Cerebellar nuclear complex (tissue), 1 donor: ENCODE measurements around the gene RMRP.
"Not testable (repeated sequence)": the region's sequence is repeated elsewhere in the genome, so short reads cannot be mapped to it uniquely, and the experiment has no call there.

Source experiments
- DNase-seq, 2 experiments: peaks; one replicate each; lab custom pipeline; 2025; lab: John Stamatoyannopoulos, UW

The RMRP gene

GRCh38 chr9:35665471-35665818 lies 7.6 kb upstream of the RMRP start:
- DNase-seq: no peak

- peak in 1 of 2 experiments; percentile 38 for DNase-seq
Measured at GRCh38 chr9:35664531-35665470, 7.0 kb upstream of the RMRP start, which contains the start of gene ARHGEF39. TSS of gene ARHGEF39 (minus strand) at chr9:35665195. CDS start at chr9:35665169, 26 bp downstream.

GRCh38 chr9:35662437-35662836 lies 4.6 kb upstream of the RMRP start:
- DNase-seq: no peak

DNA sequence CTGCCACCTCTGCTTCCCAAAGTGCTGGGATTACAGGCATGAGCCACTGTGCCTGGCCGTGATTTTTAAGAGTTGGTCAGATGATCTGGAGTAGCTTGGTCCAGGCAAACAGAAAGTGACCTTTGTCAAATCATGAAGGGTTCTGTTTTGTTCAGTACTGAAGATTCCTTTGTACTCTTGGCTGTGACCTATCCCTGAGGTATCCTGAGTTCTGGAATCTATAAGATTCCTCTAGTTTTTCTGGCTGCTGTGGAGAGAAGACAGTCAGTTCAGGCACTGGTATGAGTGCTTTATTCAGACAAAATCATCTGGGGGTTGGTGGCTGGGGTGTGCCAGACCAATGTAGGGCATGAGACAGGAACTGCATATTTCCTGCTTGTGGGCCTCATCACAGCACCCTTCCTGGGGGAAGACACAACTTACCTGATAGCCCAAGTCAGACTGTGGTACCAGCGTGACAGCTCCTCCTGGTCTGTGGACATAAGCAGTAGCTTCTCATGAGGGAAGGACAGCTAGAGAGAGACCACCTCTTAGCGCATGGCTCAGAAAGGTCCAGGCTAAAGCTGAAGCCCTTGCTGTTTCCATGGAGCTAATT lies 4.0 kb upstream of the RMRP start:
- DNase-seq: no peak

DNA sequence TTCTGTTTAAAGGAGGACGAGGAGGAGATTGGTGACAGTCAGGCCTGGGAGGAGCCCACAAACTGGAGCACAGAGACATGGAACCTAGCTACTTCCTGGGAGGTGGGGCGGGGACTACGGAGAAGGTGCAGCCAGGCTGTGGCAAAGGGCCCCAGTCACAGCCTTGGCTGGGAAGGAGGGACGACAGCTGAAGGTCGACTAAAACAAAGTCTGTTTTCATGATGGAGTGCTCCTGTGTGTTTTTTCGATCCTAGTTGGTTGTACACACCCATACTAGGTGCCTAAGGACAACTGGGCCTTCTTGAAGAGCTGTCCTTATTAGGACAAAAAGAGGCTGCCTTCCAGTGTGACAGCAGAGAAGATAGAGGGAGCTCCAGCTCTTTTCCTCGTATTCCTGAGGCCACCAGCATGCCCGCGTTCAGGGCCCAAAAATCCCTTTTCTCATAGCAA lies 3.2 kb upstream of the RMRP start:
- peak in 1 of 2 experiments; percentile 39 for DNase-seq

- DNase-seq: no peak
Measured at GRCh38 chr9:35659340-35659739, 1.5 kb upstream of the RMRP start.

DNA sequence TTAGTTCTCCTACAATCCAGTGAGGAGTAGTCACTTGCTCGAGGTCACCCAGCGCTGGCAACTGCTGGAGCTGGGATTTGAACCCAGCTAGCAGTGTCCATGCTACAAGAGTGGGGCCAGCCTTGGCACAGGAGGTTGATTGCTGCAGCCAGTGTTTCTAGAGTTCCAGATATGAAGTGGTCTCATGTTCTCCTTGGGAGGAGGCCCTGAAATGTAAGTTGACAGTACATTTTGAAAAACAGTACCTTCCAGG lies 1.1 kb upstream of the RMRP start:
- DNase-seq: no peak

- DNase-seq: peak; percentile 25 to 72
Measured at GRCh38 chr9:35658137-35658967, 533 bp upstream of the RMRP start, which contains the start of gene CCDC107. TSS of gene CCDC107 (plus strand) at chr9:35658292. CDS start at chr9:35658380, 88 bp downstream.

GRCh38 chr9:35656831-35657545 lies 831 bp downstream of the RMRP start:
- no peak for DNase-seq

- no peak for DNase-seq
Measured at GRCh38 chr9:35656348-35656747, 1.5 kb downstream of the RMRP start.

- DNase-seq: no peak
Measured at GRCh38 chr9:35653611-35654010, 4.2 kb downstream of the RMRP start.

- no peak for DNase-seq
Measured at GRCh38 chr9:35652829-35653209, 5.0 kb downstream of the RMRP start.

GRCh38 chr9:35651956-35652828 lies 5.6 kb downstream of the RMRP start:
- DNase-seq: no peak

GRCh38 chr9:35650341-35651158 lies 7.3 kb downstream of the RMRP start, which contains the start of gene SIT1:
TSS of gene SIT1 (minus strand) at chr9:35650931. CDS start at chr9:35650853, 78 bp downstream.
- no peak for DNase-seq

DNA sequence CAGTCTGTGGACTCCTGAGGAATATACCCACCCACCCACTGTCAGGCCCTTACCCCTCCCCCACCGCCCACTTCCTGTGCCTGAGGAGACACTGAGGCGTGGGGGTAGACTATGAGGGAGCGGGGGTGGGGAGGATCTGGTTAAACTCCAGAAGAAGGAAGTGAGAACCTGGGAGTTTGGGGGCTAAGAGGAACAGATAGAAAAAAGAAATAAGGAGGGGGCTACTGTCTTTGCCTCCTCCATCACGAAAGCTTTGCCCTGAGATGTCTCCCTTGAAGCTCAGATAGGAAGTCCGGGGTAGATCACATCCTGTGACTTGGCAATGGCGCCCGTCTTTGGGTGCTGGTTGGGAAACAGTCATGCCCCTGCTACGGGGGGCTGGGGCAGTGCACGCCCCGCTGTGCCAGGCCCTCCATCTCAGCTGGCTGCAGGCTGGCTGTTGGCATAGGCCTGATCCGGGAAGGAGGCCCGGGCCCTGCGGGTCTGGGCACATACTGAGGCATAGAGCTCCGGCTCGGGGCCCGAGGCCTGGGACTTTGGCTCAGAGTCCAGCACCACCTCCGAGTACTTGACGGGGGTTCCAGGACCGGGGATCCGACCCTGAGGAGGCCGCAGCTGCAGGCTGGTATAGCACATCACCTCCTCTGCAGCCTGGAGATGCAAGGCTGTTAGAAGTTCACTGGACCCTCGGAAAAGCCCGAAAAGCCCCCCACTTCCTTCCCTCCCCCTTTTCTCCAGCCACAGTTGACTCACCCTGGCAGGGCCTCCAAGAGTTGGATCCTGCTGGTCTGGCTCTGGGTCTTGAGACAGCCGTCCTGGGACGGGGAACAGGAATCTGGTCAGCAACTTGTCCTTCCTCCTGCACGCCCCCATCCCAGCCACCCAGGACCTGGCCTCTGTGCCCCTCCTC lies 8.1 kb downstream of the RMRP start:
- DNase-seq: no peak

DNA sequence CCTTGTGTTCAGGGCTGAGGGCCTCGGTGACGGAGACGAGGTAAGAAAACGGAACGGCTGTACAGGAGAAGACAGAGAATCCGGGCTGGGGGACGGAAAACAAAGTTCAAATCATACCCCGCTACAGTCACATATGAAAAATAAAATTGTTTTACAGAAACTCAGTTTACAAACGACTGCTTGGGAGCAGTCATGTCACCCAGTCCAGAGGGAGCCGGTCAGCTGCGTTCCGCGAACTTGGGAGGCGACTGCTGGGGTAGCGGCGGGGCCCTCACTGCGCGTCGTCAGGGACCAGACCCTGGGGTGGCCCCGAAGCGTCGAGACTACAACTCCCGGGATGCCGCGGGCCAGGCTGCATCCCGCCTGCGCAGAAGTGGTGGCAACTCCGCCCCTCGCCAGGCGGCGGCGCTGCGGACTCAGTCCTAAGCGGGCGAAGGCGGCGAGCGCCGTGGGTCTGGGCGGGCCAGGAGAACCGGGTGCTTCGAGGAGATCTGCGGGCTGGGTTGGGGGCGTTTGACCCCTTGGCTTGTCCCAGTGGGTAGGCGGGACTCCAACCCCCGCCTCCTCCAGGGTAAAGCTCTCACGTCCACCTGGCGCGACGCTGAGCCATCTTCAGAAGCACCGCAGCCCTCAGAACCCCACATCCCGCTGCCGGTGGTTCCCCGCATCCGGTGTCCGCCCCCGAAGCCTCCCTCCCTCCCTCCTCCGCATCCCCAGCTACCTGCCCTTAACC lies 11.1 kb downstream of the RMRP start:
- peak in 1 of 2 experiments; percentile 58 for DNase-seq

DNA sequence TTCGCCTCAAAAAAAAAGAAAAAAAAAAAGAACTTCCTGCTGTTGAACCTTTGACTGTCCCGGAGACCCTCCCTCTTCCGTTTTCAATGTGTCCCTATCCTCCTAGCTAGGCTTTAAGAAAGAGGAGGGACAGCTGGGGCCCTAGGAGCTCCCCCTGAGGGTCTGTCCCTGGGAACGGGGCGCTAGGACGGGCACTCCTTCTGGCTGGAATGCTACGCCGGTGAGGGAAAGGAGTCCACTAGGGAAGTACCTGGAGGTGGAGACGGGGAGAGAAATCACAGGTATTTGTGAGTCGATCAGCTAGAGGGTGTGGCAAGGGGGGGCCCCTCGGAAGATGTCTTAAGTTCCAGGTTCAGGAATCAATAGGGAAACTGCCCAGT lies 11.7 kb downstream of the RMRP start:
- no peak for DNase-seq

GRCh38 chr9:35645736-35646135 lies 12.1 kb downstream of the RMRP start:
- DNase-seq: not testable (repeated sequence)
